ENCODE measurements around the gene UBE2J1.

The UBE2J1 gene

DNA sequence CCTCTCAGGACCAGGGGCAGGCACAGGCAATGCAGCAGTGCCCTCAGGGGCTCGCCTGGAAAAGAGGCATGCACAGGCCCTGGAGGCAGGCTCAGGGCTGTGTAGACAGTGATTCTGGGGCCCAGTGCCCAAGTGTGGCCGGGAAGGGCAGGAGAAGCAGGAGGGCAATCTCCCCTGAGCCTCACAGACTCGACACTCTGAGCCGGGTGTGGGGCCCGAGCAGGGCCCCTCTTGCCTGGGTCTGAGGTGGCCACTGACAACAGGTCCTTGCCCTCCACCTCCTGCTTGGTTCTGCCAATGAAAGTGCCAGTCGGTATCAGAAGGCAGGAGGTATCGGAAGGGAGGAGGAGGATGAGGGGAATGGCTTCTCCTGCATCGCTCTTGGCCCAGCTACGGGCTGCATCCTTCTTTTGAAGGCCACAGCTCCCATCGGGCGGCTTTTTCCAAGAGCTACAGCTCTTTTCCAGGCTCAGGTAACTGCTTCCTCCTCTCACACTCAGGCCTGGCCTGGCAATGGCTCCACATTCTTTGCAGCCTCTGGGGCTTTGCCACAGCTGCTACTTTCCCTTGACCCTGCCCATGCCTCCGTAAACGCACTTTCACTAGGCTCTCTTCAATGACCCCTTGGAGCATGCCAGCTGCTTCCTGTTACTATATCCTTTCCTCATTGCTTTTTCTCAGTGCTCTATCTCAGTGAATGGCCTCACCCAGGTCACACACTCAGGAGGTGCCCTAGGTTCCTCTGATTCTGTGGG is 61.9 kb downstream of the UBE2J1 start:
- ATAC-seq, result no peak
- no peak for DNase-seq

DNA sequence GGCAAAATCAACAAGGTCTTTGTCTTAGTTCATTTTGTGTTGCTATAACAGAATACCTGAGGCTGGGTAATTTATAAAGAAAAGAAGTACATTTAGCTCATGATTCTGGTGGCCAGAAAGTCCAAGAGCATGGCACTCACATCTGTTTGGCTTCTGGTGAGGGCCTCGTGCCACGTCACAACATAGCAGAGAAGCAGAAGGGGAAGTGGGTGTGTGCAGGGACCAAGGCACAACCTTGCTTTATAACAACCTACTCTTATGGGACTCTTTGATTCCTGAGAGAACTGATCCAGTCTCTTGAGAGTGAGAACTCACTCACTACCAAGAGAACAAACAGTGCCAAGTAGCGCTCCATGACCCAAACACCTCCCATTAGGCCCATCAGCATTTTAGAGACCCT is 62.8 kb downstream of the UBE2J1 start:
- ATAC-seq (no peak), DNase-seq (no peak)

DNA sequence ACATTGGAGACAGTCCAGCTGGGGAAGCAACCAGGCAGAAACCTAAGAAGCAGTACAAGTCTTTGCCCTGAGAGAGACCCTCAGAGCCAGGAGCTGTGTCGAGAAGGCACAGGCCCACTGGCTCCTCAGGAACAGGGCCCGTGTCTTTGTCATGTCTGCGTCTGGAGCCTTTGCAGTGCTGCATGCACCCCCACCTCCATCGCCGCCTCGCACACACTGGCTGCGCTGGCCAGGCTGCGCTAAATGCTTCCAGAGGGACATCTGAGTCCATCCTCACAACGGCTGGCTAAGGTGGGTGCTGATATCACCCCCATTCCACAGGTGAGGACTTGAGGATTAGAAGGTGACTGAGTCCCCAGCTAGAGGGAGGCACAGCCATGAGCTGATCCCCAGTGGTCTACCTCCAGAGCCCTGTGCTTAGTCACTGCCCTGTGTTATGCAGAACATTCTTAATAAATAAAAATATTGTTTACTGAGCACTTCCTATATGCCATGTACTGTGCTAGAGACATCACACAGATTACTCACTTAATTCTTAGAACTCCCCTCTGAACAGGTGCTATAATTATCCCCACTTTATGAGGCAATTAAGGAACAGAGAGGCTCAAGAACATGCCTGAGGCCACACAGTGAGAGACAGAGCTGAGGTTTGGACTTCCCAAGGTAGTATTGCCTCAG is 65.0 kb downstream of the UBE2J1 start:
- ATAC-seq, result no peak

DNA sequence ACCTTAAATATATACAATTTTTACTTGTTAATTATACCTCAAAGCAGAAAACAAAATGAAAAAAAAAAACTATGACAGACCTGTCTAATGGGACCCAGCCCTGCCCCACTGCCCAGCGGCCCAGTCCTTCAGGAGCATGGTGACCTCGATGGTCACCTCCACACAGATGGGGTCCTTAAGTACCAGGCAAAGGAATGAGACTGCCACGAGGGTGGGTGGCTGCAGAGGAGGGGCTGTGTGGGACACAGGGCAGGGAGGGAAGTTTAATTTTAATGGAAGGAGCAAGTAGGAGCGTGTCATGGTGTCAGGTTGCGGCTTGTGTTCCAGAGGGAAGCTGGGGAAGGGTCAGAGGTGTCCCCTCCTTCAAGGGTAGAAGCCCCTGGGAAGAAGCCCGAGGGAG is 66.0 kb downstream of the UBE2J1 start:
- no peak for DNase-seq
- ATAC-seq, result no peak

More for the DNA sequence above, 65.0 kb downstream of the UBE2J1 start:
- DNase-seq, result no peak

DNA sequence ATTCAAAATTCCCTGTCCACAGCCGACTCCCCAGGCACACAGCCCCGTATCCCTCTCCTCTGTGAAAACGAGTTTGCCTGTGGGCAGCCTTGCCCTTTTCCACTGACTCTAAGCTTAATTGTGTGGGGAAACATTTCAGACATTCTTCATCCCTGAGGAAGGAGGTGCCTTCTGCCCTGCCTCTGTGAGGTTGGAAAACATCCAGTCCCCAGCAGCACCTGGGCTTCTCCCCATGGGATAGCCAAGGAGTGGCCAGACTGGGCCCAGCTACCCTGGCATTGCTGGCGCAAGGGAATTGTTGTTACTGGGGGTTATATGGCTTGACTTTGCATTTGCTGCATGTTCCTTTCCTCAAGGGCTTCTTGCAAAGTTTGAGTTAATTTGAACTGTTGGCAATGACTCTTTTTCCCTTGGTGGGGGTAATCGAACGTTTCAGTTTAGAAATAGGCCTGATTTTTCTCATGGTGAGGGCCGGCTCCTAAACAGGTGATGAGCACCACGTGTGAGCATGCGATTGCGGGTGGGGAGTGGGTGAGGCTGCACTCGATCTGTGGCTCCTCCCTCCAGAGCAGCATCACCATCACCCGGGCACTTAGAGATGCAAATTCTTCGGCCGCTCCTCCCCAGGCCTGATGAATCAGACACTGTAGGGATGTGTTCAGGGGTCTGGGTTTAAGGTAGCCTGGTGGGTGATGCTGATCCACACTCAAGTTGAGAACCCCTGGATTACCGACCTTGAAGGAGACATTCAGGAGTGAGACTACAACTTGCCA is 67.4 kb downstream of the UBE2J1 start:
- ATAC-seq (no peak), DNase-seq (no peak)

DNA sequence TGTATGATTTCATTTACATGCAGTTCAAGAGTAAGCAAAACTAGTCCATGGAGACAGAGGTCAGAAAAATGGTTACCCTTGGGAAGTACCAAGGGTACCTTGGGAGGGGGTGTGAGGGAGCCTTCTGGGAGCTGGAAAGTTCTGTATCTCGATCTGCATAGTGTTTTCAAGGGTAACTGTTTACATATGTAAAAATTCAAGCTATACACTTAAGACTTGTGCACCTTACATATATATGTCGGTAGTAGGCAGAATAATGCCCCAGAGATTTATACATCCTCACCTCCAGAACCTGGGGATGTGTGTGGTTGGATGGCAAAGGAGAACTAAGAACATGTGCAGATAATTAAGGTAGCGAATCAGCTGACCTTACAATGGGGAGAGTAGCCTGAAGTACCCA is 68.4 kb downstream of the UBE2J1 start:
- DNase-seq, result no peak
- no peak for ATAC-seq

DNA sequence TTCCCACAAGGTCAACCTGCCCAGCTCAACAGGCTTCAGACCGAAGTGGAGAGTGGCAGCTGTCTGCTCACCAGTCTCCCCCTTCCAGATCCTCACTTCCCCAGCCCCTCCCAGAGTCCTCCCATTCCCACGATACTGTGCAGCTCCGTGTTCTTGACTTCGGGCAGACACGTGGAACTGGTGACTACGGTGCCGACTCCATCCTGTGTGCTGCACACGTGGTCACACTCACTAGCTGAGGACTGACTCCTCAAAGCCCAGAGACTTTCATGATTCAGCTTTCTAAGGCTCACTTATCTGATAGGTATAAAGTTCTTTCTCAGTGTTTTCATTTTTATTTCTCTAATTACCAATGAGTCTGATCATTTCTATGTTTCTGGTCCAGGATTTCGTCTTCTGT is 69.8 kb downstream of the UBE2J1 start:
- DNase-seq, result no peak
- no peak for ATAC-seq

DNA sequence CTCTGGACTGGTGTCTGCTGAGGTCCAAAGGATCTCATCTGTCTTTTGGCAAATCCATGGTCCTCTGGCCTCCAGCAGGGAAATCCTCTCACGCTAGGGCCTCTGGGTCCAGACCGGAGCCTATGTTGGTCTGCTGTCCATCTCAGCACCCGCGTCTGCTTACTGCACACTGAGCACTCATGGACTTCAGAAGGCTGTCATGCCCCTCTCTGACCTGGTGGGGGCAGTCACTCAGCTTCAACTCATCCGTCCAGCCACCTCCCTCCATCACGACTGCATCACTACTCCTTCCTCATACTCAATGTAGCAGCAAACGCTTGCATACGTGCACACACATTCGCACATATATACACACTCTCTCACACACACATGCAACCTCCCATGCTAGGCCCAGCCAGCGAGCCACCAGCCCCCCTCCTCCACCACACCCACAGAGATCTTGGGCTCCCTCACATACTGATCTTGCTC is 70.7 kb downstream of the UBE2J1 start:
- ATAC-seq, result peak; percentile 66
- peak; percentile 49 for DNase-seq

DNA sequence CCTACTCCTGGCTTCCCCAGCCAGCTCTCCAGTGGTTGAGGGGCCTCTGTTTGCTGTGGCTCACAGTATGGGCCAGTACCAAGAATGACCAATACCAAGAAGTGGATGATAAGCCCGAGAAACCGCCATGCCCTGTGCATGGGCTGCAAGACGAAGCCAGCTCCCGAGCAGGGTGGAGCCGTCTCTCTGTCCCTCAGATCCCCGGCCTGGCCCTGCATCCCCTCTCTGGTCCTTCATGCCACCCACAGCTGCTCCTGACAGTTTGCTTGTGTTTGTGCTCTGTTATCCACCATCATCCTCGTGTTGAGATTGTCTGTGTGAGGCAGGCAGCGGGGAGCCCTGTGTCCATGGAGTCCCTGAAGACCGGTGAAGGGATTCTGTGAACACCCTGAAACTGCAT is 73.6 kb downstream of the UBE2J1 start:
- DNase-seq (no peak), ATAC-seq (no peak)

All from stimulated activated naive CD8-positive, alpha-beta T cell treated with anti-CD3 and anti-CD28 coated beads, Interleukin-15, Interleukin-2, amounts not matched to agents 100 U/mL and 50 U/mL, for 24 hours (primary cell).